DND-41 (cell line): Measurements from ENCODE around the gene FBXO15.

Experiments
- ATAC-seq: fragments of 200-7000 bp; cut with Tn5 transposase; 3 replicates; pipeline ENCODE4 v1.9.1; 2021; ENCODE audit warnings: low read depth; ENCODE audit not compliant: insufficient read depth
- DNase-seq: peaks from one replicate; pipeline ENCODE4 v3.0.0-alpha.2; 2020
- H2AFZ ChIP-seq: 2 replicates; pipeline ENCODE4 v1.6.0; 2012; ENCODE audit warnings: low read depth, low read length
- H3K27ac ChIP-seq: 2 replicates; pipeline ENCODE4 v1.5.1; 2012; ENCODE audit warnings: low read length, inconsistent platforms
- H3K27me3 ChIP-seq: fragments of 200-600 bp; sonication (generic); 2 replicates; pipeline ENCODE4 v1.6.0; 2012; ENCODE audit warnings: low read length, mild to moderate bottlenecking, inconsistent platforms; ENCODE audit not compliant: insufficient read depth, poor library complexity
- H3K36me3 ChIP-seq: 2 replicates; pipeline ENCODE4 v1.5.1; 2012; ENCODE audit warnings: low read length, inconsistent platforms; ENCODE audit not compliant: insufficient read depth
- H3K4me1 ChIP-seq: 2 replicates; pipeline ENCODE4 v1.5.1; 2012; ENCODE audit warnings: mild to moderate bottlenecking, low read length; ENCODE audit not compliant: insufficient read depth
- H3K4me2 ChIP-seq: 2 replicates; pipeline ENCODE4 v1.6.0; 2012; ENCODE audit warnings: mild to moderate bottlenecking, moderate library complexity, low read length, inconsistent platforms; ENCODE audit not compliant: insufficient read depth
- H3K4me3 ChIP-seq, 2 experiments: fragments of 200-600 bp in 1 of 2; shearing (Covaris generic) in 1 of 2; 2 replicates each; pipeline ENCODE4 v1.5.1; 2012 to 2016; ENCODE audit warnings: inconsistent platforms in 2 of 2, low read length in 2 of 2, mild to moderate bottlenecking in 2 of 2, low read depth in 1 of 2, moderate library complexity in 1 of 2
- H3K79me2 ChIP-seq: 2 replicates; pipeline ENCODE4 v1.6.0; 2012; ENCODE audit warnings: low read length, inconsistent platforms; ENCODE audit not compliant: insufficient read depth
- H3K9ac ChIP-seq: 2 replicates; pipeline ENCODE4 v1.6.0; 2012; ENCODE audit warnings: low read depth, mild to moderate bottlenecking, inconsistent platforms, low read length, moderate library complexity
- H3K9me3 ChIP-seq: 2 replicates; pipeline ENCODE4 v1.5.1; 2012; ENCODE audit warnings: low read length, moderate library complexity, mild to moderate bottlenecking, inconsistent platforms; ENCODE audit not compliant: insufficient read depth, severe bottlenecking
- H4K20me1 ChIP-seq: 2 replicates; pipeline ENCODE4 v1.6.0; 2012; ENCODE audit warnings: low read length; ENCODE audit not compliant: insufficient read depth
- CTCF ChIP-seq: IDR thresholded peaks from 2 replicates; pipeline ENCODE4 v1.5.1; 2012; ENCODE audit warnings: borderline replicate concordance, low read length, moderate library complexity, mild to moderate bottlenecking; ENCODE audit not compliant: poor library complexity, severe bottlenecking; ENCODE audit errors: extremely low read depth
- EZH2 ChIP-seq: IDR thresholded peaks from 3 replicates; pipeline ENCODE4 v1.6.1; 2012; ENCODE audit warnings: borderline replicate concordance, low read depth, mild to moderate bottlenecking, moderate library complexity, low read length, inconsistent platforms; ENCODE audit not compliant: severe bottlenecking

Gene FBXO15

GRCh38 chr18:74110149-74110548, 37.5 kb downstream of the FBXO15 start:
- TF ChIP-seq EZH2 (no peak), CTCF (no peak)
- DNase-seq (no peak), ATAC-seq (no peak)
- Histone ChIP-seq H3K27ac (no peak overlapping the region), H3K36me3 (no peaks in the 10 kb centered on the region), H3K9ac (no peak overlapping the region), H3K79me2 (no peaks in the 10 kb centered on the region), H3K4me3 (no peak overlapping the region), H3K4me1 (no peaks in the 10 kb centered on the region), H4K20me1 (no peaks in the 10 kb centered on the region), H3K27me3 (no peaks in the 10 kb centered on the region), H3K9me3 (peaks cover 4% of the 10 kb centered on the region), H3K4me2 (no peak overlapping the region), H2AFZ (no peak overlapping the region)

DNA sequence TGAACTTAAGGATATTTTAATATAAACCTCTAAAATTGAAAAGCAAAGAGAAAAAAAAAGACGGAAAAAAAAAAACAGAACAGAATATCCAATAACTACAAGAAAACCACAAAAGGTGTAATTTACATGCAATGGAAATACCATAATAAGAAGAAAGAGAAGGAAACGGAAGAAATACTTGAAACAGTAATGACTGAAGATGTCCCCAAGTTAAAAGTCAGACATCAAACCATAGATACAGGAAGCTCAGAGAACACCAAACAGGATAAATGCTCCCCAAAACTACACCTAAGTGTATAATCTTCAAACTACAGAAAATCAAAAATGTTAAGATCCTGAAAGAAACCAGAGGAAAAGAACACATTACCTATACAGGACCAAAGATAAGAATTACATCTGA, 39.2 kb downstream of the FBXO15 start:
- no peak overlapping the region for H3K4me3 ChIP-seq
- H3K4me1 ChIP-seq: no peaks in the 10 kb centered on the region
- H3K27ac ChIP-seq: no peak overlapping the region
- H3K36me3 ChIP-seq: no peaks in the 10 kb centered on the region
- no peak overlapping the region for H3K9ac ChIP-seq
- no peaks in the 10 kb centered on the region for H3K79me2 ChIP-seq
- peaks cover 4% of the 10 kb centered on the region for H3K9me3 ChIP-seq
- no peak for ATAC-seq
- no peak overlapping the region for H2AFZ ChIP-seq
- no peak for DNase-seq
- H4K20me1 ChIP-seq: no peaks in the 10 kb centered on the region
- H3K27me3 ChIP-seq: no peaks in the 10 kb centered on the region
- no peak overlapping the region for H3K4me2 ChIP-seq
- no peak for TF ChIP-seq CTCF

DNA sequence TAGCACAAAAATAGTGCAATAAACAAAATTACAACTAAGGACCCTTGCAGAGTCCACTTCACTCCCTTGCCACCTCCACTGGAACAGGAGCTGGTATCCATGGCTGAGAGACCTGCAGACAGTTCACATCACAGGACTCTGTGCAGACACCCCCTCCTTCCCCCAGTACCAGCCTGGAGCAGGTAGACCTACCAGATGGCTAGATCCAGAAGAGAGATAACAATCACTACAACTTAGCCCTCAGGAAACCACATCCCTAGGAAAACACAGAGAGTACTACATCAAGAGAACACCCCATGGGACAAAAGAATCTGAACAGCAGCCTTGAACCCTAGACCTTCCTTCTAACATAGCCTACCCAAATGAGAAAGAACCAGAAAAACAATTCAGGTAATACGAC, 49.8 kb downstream of the FBXO15 start:
- no peaks in the 10 kb centered on the region for H3K27me3 ChIP-seq
- no peak overlapping the region for H3K4me3 ChIP-seq
- H3K36me3 ChIP-seq: no peaks in the 10 kb centered on the region
- H3K4me1 ChIP-seq: peaks cover 14% of the 10 kb centered on the region
- H3K4me2 ChIP-seq: no peak overlapping the region
- TF ChIP-seq CTCF (no peak), EZH2 (no peak)
- no peak overlapping the region for H2AFZ ChIP-seq
- H3K9ac ChIP-seq: no peak overlapping the region
- ATAC-seq (peak; percentile 80), DNase-seq (peak; percentile 22)
- no peaks in the 10 kb centered on the region for H4K20me1 ChIP-seq
- no peaks in the 10 kb centered on the region for H3K79me2 ChIP-seq
- no peak overlapping the region for H3K27ac ChIP-seq
- no peaks in the 10 kb centered on the region for H3K9me3 ChIP-seq

GRCh38 chr18:74092922-74093321, 54.7 kb downstream of the FBXO15 start:
- no peaks in the 10 kb centered on the region for H3K36me3 ChIP-seq
- no peak for ATAC-seq

More at GRCh38 chr18:74092922-74093321, 54.7 kb downstream of the FBXO15 start:
- Histone ChIP-seq H3K9ac (no peak overlapping the region), H3K27ac (no peak overlapping the region), H3K27me3 (no peaks in the 10 kb centered on the region), H4K20me1 (no peaks in the 10 kb centered on the region), H3K4me3 (no peak overlapping the region), H3K9me3 (no peaks in the 10 kb centered on the region), H3K4me1 (peaks cover 14% of the 10 kb centered on the region), H2AFZ (no peak overlapping the region), H3K4me2 (no peak overlapping the region), H3K79me2 (no peaks in the 10 kb centered on the region)
- TF ChIP-seq CTCF (no peak), EZH2 (no peak)
- no peak for DNase-seq
